Hepatocyte (in vitro differentiated cells): ENCODE results near the gene UBN2. TPM values are rescaled to one million over a fixed set of nuclear protein-coding genes. Genes with fewer than 3 reads are reported as not detected.
"Not testable (repeated sequence)": the region's sequence is repeated elsewhere in the genome, so short reads cannot be mapped to it uniquely, and the experiment has no call there.

Experiments used
- DNase-seq: peaks from one replicate; pipeline ENCODE4 v3.0.0-alpha.2; 2016; ENCODE audit warnings: low spot score
- H2AFZ ChIP-seq: fragments of 200-600 bp; sonication (generic); 2 replicates; pipeline ENCODE4 v1.6.0; 2016; ENCODE audit warnings: antibody characterized with exemption, mild to moderate bottlenecking
- H3K27ac ChIP-seq: fragments of 200-600 bp; sonication (generic); 2 replicates; pipeline ENCODE4 v1.5.1; 2016; ENCODE audit warnings: mild to moderate bottlenecking
- H3K27me3 ChIP-seq: fragments of 200-600 bp; sonication (generic); 2 replicates; pipeline ENCODE4 v1.6.1; 2016
- H3K36me3 ChIP-seq: fragments of 200-600 bp; sonication (generic); replicated peaks from 2 replicates; pipeline ENCODE4 v1.5.1; 2016; ENCODE audit warnings: low read depth; ENCODE audit not compliant: insufficient read depth
- H3K4me1 ChIP-seq: fragments of 200-600 bp; sonication (generic); 2 replicates; pipeline ENCODE4 v1.5.1; 2016; ENCODE audit warnings: mild to moderate bottlenecking, moderate library complexity; ENCODE audit not compliant: insufficient read depth
- H3K4me2 ChIP-seq: fragments of 200-600 bp; sonication (generic); 2 replicates; pipeline ENCODE4 v1.6.0; 2016
- H3K4me3 ChIP-seq: fragments of 200-600 bp; sonication (generic); 2 replicates; pipeline ENCODE4 v1.5.1; 2016; ENCODE audit warnings: mild to moderate bottlenecking
- H3K79me2 ChIP-seq: fragments of 200-600 bp; sonication (generic); 2 replicates; pipeline ENCODE4 v1.6.0; 2017; ENCODE audit warnings: mild to moderate bottlenecking
- H3K9me2 ChIP-seq: fragments of 200-600 bp; sonication (generic); replicated peaks from 2 replicates; pipeline ENCODE4 v1.6.0; 2017; ENCODE audit warnings: mild to moderate bottlenecking; ENCODE audit not compliant: insufficient read depth
- H3K9me3 ChIP-seq: fragments of 200-600 bp; sonication (generic); 2 replicates; pipeline ENCODE4 v1.5.1; 2016; ENCODE audit warnings: low read depth, mild to moderate bottlenecking
- H4K20me1 ChIP-seq: fragments of 200-600 bp; sonication (generic); 2 replicates; pipeline ENCODE4 v1.6.0; 2016; ENCODE audit warnings: mild to moderate bottlenecking; ENCODE audit not compliant: insufficient read depth, poor library complexity, severe bottlenecking
- CTCF ChIP-seq: fragments of 200-600 bp; sonication (generic); IDR thresholded peaks from 2 replicates; pipeline ENCODE4 v1.5.1; 2016; ENCODE audit warnings: antibody characterized with exemption, mild to moderate bottlenecking; ENCODE audit not compliant: poor library complexity
- EZH2 ChIP-seq: fragments of 200-600 bp; sonication (generic); IDR thresholded peaks from 2 replicates; pipeline ENCODE4 v1.6.1; 2016; ENCODE audit warnings: antibody characterized with exemption, mild to moderate bottlenecking, borderline replicate concordance
- EZH2phosphoT487 ChIP-seq: fragments of 200-600 bp; sonication (generic); IDR thresholded peaks from one replicate; pipeline ENCODE4 v1.6.1; 2018; ENCODE audit warnings: antibody characterized with exemption, mild to moderate bottlenecking, low read depth, moderate library complexity; ENCODE audit not compliant: unreplicated experiment, severe bottlenecking
- WGBS: methylation state at CpG from one replicate; pipeline ENCODE4 v1.1.6; 2016; ENCODE audit warnings: low lambda C conversion rate; ENCODE audit errors: missing lambda C conversion rate; 5-methylcytosine and 5-hydroxymethylcytosine counted together
- polyA plus RNA-seq: library from polyadenylated mRNA; unstranded; fragments of >200 nt; fragmentation: Nextera tagmentation; extraction: Ambion mirVana; gene quantifications from 2 replicates; pipeline ENCODE4 v1.2.1, GENCODE V29; 2016
- total RNA-seq: library from RNA; depleted of rRNA; stranded (reverse); fragments of >200 nt; gene quantifications from 2 replicates; pipeline ENCODE4 v1.2.3, GENCODE V29; 2014

The UBN2 gene
- total and polyA plus RNA-seq, 2 experiments from 2014 or later: 4.5 to 12.9 TPM

- no peak for DNase-seq
- no peaks in the 10 kb centered on the region for H3K27me3 ChIP-seq
- no peaks in the 10 kb centered on the region for H3K9me2 ChIP-seq
- H3K27ac ChIP-seq: peak overlapping the region; percentile 75
- no peak overlapping the region for H3K4me2 ChIP-seq
- no peaks in the 10 kb centered on the region for H3K9me3 ChIP-seq
- no peaks in the 10 kb centered on the region for H3K79me2 ChIP-seq
- no peaks in the 10 kb centered on the region for H3K4me1 ChIP-seq
- 62% methylated on average over 5 of the region's 5 CpGs for WGBS
- TF ChIP-seq CTCF: no peak
- no peaks in the 10 kb centered on the region for H4K20me1 ChIP-seq
- H2AFZ ChIP-seq: no peak overlapping the region
- H3K36me3 ChIP-seq: no peaks in the 10 kb centered on the region
- no peak overlapping the region for H3K4me3 ChIP-seq
These were observed 87.0 kb downstream of the UBN2 start for GRCh38 chr7:139317939-139318505.

GRCh38 chr7:139321071-139321745, 90.2 kb downstream of the UBN2 start:
- WGBS: 69% methylated on average over 11 of the region's 11 CpGs
- TF ChIP-seq EZH2phosphoT487 (no peak), CTCF (peak; percentile 38), EZH2 (no peak)
- no peak overlapping the region for H3K27ac ChIP-seq
- H3K9me3 ChIP-seq: no peaks in the 10 kb centered on the region
- H3K79me2 ChIP-seq: no peaks in the 10 kb centered on the region
- H3K27me3 ChIP-seq: no peaks in the 10 kb centered on the region
- H3K4me3 ChIP-seq: no peak overlapping the region
- H3K36me3 ChIP-seq: no peaks in the 10 kb centered on the region
- H3K9me2 ChIP-seq: no peaks in the 10 kb centered on the region
- no peak overlapping the region for H3K4me2 ChIP-seq
- no peaks in the 10 kb centered on the region for H3K4me1 ChIP-seq
- H4K20me1 ChIP-seq: no peaks in the 10 kb centered on the region
- peak; percentile 43 for DNase-seq
- no peak overlapping the region for H2AFZ ChIP-seq

- not testable (repeated sequence) for H2AFZ ChIP-seq, H3K4me1 ChIP-seq, H3K9me2 ChIP-seq, H3K27me3 ChIP-seq, H3K4me2 ChIP-seq, H4K20me1 ChIP-seq, H3K4me3 ChIP-seq, H3K79me2 ChIP-seq, DNase-seq, H3K27ac ChIP-seq, H3K9me3 ChIP-seq, H3K36me3 ChIP-seq
- WGBS: 97% methylated on average over 11 of the region's 11 CpGs
These were observed 93.7 kb downstream of the UBN2 start for GRCh38 chr7:139324709-139325108.

GRCh38 chr7:139328375-139328774, 97.3 kb downstream of the UBN2 start:
- no peak for DNase-seq
- no peak overlapping the region for H3K4me2 ChIP-seq
- H2AFZ ChIP-seq: no peak overlapping the region
- TF ChIP-seq EZH2: no peak
- TF ChIP-seq EZH2phosphoT487: no peak
- no peak for TF ChIP-seq CTCF
- H3K27ac ChIP-seq: no peak overlapping the region
- no peaks in the 10 kb centered on the region for H4K20me1 ChIP-seq
- H3K4me1 ChIP-seq: no peaks in the 10 kb centered on the region
- H3K4me3 ChIP-seq: no peak overlapping the region
- no peaks in the 10 kb centered on the region for H3K79me2 ChIP-seq
- no peaks in the 10 kb centered on the region for H3K27me3 ChIP-seq
- 84% methylated on average over 2 of the region's 2 CpGs for WGBS
- H3K9me3 ChIP-seq: no peaks in the 10 kb centered on the region
- no peaks in the 10 kb centered on the region for H3K36me3 ChIP-seq
- H3K9me2 ChIP-seq: no peaks in the 10 kb centered on the region
